Measurements from ENCODE around the gene DPYSL4.

Gene DPYSL4

DNA sequence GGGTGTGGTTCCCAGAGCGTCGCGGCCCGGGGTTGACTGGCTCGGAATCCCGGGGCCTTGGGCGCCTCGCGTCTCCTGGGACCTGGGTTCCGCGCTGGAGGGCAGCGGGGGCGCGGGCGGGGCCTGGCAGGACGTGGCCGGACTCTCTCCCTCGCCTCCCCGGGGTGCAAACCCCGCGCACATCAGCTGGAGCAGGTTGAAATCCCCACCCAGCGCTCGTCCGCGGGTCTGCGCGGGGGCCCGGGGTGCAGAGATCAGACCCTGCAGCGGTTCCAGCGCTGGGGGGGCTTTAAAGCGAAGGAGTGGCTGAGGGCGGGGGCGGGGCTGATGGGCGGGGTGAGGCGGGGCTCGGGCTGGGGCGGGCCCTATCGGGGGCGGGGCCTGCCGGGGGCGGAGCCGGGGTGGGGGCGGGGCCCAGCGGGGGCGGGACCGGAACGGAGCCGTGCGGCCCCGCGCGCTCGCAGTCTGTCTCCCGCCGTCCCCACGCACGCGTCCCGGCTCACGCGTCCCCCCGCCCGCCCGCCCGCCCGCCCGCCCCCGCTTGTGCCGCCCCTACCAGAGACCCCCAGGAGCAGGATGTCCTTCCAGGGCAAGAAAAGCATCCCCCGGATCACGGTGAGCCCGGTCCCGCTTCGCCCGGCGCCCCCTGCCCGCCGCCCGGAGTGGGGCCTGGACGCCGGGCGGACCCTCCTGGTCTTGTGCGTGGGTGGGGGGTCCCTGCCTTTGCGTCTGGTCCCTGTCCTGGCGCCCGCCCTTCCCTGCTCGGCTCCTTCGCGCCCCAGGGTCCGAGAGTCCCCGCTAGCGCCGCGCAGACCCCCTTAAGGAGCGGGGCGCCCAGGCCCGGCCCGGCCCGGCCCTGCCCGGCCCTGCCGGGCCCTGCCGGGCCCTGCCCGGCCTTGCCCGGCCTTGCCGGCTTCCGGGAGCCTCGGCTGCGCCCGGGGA, at the start of gene DPYSL4:
DPYSL4 (plus strand) TSS at position 461 of the 942 bp plus-strand sequence; CDS start at position 577, 116 bp downstream.
- no peak for DNase-seq

DNA sequence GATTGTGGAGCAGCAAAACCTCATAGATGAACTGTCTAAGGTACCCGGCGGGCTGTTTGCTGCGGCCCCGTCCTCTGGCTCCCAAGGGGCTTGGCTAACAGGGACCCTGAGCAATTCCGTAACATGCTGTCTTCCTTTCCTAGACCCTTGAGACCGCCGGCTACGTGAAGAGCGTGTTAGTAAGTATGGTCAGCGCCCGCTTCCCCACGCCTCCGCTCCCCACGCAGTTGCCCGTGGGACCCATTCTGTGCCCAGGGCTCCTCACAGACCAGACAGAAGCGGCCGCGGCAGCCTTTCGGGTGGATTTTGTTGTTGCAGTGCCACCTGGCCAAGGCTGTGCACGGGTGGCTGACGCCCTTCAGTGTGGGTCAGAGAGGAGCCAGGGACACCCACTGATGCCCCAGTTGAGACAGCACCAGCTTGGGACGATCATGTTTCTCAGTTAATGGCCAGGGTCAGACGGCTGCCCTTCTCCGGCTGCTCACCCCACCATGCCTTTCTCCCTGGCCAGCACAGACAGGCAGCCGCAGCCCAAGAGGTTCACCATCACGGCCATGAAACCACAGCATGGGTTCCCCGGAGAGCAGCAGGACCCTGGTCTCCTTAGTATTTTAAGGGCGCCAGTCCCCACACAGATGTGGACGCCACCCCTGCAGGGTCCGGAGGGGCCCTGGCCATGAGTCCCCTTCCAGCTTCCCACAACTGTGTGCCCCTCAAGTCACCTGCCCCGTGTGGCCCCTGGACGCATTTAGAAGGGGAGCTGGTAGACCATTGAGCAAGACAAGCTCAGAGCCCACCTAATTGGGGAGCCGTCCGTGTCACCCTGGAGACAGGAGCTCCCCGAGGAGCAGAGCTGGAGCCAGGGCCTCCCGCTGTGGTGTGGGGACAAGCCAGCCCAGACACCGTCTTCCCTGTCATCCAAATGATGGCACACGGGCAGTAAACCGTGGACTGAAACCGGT, 49.4 kb upstream of the DPYSL4 start:
- DNase-seq = no peak

DNA sequence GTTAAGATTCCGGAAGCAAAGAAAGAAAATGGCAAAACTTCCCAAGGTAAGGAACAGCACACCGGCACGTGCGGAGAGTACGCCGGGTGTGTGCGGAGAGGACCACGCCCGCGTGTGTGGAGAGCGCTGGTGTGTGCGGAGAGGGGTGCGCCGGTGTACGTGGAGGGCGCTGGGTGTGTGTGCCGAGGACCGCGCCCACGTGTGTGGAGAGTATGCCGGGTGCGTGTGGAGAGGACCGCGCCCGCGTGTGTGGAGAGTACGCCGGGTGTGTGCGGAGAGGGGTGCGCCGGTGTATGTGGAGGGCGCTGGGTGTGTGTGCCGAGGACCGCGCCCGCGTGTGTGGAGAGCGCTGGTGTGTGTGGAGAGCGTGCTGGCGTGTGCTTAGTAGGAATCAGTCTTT, 48.6 kb upstream of the DPYSL4 start:
- DNase-seq = no peak

DNA sequence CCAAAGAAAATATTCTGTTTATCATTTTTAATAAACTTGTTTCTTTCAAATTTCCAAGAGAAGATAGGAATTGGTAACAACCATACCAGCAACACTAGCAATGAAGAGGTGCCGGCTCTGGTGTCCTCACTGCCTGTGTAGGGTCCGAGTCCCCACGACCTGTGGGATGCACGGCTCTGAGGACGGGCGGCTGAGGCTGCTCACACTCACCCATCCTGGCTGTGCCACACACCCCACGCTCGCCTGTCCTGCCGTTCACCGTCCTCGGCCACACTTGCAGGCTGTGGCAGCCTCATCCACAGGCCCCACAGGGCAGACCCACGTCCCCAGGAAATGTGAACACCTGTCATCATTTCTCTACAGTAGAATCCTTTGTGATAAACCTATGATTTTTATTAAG, 48.2 kb upstream of the DPYSL4 start:
- no peak for DNase-seq

DNA sequence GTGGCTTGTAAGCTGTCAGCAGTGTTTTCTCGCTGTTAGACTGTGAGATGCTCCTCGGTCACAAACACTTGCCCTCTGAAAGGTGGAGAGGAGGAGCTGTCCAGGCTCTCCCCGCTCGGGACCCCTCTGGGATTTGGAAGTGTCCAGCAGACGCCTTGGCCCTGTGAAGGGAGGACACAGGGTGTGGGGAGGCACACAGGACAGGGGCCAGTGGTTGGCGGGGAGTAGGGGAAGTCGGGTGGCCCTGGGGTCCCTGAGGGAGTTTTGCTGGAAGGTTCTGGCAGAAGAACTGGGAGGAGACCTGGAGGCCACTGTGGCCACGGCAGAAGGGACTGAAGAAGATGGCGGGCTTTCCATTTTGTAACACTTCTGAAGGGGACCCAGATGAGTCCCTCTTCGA, 47.2 kb upstream of the DPYSL4 start:
- DNase-seq = no peak

DNA sequence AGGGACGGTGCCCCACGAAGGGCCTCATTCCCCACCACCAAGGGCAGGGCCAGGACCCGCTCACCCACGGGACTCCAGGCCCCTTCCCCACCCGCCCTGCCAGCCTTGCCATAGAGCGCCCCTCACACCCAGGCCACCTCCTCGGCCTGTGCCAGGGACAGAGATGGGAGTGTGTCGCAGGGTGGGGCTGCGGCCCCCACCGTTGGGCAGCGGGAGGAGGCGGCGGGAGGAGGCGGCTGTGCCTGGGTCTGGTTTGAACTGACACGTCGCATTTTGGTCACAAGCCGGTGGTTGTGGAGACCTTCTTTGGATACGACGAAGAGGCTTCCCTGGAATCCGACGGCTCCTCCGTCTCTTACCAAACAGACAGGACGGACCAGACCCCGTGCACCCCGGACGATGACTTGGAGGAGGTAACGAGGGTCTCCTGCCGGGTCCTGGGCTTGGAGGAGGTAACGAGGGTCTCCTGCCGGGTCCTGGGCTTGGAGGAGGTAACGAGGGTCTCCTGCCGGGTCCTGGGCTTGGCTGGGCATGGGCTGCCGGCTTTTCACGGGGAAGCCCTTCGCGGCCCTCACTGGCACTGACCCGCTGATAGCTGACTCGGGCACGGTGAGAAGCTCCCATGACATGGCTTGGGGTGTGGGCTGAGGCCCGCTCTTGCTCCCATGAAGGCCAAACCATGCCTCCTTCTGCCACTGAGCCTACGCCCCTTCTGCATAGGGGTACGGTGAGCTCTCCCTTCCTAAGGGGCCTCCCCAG, 46.4 kb upstream of the DPYSL4 start:
- no peak for DNase-seq

DNA sequence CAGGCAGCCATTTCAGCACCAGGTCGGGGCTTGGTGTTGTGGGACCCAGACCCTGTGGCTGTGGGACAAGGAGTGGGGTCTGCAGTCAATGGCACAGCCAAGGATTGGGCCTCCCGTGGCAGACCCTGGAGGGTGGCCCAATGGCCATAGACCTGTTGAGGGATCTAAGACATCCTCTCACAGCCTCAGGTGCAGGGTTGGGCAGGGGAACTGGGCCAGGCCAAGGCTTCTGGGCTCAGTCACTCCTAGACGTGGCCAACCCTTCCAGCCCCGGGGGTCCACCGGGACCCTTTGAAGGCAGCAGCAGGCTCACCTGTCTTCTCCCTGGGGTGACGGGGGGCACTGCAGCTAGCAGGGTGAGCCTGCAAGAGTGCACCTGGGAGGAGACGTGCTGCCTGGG, 45.7 kb upstream of the DPYSL4 start:
- no peak for DNase-seq

DNA sequence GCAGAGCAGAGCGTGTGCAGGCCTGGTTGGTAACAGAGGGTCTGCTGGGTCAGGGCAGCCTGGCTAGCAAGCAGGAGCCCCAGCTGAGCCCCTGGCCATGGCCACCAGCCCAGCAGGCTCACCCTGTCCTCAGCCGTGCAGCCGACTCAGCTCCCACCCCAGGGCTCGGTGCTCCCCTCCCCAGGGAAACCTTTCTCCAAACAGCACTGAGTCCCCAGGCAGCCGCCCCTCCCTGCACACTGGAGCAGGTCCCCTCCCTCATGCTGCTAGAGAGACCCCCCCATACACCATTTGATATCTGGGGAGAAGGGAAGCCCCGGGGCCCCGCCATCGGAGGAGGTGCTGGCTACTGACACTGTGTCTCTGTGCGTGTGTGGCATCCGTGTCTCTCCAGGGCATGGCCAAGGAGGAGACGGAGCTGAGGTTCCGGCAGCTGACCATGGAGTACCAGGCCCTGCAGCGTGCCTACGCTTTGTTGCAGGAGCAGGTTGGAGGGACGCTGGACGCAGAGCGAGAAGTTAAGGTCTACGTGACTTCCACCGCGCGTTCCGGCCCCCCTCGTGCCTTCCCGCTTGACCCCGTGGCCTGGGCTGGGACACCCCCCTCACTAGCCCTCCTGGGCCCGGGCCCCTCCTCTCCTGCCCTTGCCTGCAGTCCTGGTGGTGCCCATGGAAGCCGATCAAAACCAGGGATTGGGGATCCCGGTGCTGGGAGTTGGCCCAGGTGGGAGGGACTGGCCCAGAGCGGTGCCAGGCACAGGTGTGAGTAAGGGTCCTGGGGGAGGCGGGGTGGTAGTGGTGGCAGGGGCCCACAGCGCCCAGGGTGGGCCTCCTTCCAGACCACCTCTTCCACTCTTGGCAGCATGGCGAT, 45.0 kb upstream of the DPYSL4 start:
- no peak for DNase-seq

DNA sequence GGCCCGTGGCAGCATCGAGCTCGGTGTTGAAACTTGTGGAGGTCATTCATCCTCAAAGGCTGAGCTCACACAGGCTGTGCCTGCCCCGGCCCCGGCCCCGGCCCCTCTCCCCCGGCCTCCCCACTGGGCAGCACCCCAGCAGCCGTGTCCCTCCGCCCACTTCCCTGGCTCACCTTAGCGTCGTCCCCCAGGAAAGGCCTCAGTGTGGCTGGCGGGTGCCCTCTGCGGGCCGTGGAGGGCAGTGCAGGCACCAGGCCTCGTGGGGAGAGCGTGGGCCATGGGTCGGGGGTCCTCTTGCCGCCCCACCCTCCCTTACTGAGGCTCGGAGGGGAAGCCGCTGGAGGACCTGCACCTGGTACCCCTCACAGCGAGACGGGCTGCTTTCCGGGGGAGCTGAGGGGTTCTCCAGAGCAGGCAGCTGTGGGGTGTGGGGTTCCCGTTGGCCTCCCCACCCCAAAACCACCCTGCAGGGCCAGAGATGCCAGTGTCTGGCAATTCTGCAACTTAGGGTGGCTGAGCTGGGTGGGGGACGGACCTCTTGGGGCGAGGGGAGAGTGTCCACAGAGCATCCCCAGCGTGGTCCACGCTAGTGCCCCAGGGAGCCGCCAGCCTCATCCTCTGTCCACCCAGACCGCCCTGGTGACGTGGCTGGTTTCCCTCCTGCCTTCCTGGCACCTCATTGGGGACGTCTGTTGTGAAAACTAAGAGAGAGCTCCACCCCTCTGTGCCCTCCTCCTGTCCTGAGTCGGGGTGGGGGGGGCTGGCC, 44.2 kb upstream of the DPYSL4 start:
- no peak for DNase-seq

DNA sequence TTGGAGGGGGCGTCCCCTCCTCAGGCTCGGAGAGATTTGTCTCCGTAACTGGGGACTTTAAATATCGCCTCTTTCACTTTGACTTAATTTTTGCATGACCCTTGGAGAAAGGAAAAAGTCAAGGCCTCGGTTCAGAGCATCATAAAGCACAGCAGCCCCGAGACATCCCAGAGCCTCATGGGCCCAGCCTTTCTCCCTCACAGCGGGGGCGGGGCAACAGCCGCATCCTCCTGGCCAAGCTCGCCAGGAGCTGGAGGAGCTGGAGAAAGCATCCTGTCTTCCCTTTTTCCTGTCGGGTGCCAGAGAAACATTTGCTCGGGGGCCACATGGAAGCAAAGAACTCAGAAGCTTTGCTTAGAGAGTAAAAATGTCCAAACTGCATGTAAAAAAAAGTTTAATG, 43.6 kb upstream of the DPYSL4 start:
- DNase-seq = no peak

DNA sequence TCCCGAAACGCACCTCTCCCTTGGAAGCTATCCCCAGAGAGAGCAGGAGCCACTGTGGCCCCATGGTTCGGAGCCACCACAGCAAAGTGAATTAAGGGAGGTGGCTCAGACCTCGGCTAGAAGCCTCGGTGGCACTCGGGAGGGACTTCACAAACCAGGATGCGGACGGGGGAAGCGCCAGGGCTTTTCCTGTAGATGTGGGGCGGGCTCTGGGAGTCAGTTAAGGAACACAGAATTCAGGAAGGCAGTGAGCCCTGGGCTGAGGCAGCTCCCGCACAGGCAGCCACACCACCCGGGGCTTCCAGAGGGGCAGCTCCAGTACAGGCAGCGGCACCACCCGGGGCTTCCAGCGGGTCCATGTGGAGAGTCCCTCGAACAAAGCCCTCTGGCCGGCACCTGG, 42.7 kb upstream of the DPYSL4 start:
- no peak for DNase-seq

DNA sequence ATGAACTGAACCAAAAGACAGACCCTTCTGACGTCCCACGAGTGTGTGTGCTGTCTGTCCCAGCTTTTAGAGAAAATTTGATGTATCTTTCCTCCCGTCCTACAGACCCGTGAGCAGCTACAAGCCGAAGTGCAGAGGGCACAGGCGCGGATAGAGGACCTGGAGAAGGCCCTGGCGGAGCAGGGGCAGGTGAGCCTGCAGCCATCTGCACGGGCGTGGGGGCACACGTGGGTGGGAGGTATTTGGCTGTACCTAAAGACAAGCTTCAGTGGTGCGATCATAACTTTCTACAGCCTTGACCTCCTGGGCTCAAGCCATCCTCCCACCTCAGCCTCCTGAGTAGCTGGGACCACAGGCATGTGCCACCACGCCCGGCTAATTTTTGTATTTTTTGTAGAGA, 41.7 kb upstream of the DPYSL4 start:
- DNase-seq = no peak

DNA sequence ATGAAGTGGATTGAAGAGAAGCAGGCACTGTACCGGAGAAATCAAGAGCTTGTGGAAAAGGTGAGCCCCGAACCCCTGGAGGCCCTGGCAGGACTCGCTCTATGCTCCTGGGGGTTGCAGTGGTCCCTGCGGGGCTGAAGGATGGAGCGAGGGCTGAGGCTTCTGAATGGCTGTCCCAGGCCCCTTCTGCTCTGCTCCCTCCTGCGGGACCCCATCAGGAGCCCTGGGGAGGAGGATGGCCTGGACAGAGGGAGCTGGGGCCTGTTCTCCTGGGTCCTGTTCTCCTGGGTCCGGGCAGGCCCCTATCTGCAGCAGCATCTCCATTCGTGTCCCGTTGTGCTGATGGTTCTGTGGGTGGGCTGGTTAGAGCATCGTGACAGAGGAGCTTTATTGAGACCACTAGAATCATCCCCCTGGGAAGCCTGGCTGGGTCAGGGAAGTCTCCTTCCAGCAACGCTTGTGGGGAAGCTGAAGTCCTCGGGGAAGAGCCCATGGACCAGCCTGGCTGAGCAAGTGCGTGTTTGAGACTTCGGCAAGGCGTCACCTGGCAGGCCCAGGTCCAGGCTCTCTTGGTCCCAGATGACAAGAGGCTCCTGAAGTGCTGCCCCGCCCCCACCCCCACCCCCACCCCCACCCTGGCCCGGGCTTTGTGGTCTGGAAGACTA, 41.1 kb upstream of the DPYSL4 start:
- no peak for DNase-seq

DNA sequence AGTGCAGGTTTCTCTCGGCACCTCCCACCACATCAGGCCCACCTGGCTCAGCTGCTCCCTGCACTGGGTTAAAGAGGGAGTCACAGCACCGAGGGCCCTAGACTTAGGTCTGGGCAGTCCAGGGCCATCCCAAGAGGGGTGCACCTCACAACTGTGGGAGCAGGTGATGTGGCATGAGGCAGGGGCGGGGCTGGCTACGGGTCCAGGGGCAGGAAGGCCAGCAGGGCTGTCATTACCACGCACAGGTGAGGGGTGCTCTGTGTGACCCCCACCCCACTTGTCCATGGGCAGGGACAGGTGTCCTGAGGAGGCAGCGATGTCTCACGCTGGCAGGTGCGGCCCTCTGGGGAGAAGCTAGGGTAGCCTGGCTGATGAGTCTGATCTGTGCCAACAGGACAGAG, 40.5 kb upstream of the DPYSL4 start:
- no peak for DNase-seq

DNA sequence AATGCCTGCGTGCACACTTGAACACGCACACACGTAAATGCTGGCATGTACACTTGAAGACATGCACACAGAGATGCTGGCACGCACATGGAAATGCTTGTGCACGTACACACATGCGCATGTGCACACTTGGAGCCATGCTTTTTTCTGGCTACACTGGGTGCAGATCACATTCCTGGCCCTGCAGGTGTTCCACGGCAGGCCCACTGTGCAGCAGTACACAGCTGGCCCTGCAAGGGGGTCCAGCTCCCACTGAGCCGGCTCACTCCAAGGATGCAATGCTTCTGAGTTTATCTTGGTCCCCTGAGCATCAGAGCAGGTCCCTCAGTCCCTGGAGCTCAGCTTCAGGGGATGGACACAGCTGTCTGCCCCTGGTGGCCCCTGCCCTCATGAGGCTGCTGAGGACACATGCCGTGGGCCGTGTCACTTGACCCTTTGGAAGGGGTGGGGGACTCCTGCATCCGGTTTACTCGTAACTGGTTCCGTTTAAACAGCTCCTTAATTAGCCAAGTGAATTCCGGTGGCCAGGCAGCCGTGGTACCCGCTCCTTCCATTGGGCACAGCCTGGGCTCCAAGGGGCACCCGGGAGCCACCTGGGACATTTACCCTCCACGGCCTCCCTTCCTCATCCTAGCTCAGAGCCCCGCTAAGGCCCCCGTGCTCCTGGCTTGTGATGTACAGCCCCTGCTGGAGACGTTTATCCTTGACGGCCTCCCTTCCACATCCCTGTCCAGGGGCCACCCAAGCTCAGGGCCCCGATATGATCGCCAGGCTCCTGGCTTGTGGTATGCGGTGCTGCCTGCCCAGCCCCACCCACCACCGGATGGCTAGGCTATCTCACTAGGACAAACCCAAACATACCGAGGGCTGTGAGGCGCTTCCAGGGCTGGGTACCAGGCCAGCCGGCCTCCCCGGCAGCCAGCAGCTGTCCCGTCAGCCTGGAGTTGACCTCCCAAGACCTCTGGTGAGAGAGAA, 39.5 kb upstream of the DPYSL4 start:
- DNase-seq = no peak

DNA sequence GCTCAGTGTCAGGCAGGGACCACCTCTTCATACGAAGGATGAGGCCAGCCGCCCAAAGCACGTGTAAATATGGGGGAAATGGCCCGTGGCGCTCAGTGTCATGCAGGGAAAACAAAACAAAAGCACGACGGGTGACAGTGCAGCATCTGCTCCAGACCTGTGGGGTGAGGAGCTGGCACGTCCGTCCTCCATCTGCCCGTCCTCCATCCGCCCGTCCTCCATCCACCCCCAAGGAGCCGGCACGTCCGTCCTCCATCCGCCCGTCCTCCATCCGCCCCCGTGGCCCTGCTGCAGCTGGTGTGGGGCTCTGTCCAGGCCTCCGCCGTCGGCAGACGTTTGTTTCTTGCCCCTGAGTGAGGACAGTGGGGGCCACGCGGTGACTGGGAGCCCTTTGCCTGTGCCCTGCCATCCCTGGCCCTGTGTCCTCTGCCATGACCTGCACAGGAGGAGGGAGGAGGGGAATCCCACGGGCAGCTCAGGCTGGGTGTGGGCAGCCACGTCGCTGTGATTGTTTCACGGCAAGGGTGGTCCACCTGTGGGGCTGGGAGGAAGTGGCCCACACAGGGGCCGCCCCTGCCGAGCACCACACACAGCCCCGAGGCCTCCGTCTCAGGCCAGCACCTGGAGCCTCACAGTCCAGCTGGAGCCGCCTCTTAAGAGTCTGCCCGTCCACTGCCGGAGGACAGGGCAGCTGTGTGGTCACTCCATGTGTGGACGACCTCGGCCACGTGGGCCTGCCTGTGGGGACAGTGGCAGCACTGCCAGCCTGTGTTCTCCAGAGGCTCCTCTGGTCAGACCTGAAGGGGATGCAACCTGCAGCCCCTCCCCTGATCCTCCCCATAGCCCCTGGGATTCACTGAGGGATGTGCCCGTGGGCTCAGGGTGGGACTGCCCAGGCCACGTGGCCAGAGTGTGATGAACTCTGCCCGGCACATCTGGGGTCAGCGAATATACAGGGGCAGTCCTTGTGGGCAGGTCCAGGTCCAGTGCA, 38.2 kb upstream of the DPYSL4 start:
- DNase-seq = no peak

DNA sequence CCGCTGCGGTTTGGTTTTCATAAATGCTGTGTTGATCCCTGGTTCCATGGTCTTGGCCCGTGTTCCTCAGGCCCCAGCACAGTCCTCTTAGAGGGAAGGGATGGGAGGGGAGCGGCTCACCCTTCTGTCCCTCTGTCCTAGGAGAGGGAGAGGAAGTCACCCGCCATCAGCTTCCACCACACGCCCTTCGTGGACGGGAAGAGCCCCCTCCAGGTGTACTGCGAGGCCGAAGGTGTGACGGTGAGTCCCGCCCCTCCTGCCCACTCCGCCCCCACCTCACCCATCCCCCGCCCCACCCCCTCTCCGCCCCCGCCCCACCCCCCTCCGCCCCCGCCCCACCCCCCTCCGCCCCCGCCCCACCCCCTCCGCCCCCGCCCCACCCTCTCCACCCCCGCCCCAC, 37.5 kb upstream of the DPYSL4 start:
- no peak for DNase-seq

DNA sequence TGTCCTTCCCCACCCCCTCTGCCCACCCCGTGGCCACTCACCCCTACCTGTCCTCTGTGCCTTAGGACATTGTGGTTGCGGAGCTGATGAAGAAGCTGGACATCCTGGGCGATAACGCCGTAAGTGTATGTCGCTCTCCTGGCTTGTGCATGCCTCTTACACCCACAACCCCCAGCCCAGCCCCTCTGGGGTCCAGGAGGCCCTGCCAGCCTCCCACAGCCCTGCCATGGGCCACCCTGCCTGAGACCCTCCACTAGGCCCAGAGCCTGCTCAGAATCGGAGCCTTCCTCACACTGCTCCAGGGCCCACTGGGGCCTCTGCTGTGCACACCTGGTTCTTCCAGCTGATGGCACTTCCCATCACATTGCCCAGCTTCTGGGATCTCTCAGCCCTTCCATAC, 36.8 kb upstream of the DPYSL4 start:
- no peak for DNase-seq
